Measurements from ENCODE around the gene LIN7B. TPM values are rescaled to one million over a fixed set of nuclear protein-coding genes. Genes with fewer than 3 reads are reported as not detected.

The LIN7B gene
- total and polyA plus RNA-seq, 2 of the 13 experiments (the other 11 are each of a cell fraction or from before 2014, with no cell fraction given): 5.3 to 7.6 TPM

DNA sequence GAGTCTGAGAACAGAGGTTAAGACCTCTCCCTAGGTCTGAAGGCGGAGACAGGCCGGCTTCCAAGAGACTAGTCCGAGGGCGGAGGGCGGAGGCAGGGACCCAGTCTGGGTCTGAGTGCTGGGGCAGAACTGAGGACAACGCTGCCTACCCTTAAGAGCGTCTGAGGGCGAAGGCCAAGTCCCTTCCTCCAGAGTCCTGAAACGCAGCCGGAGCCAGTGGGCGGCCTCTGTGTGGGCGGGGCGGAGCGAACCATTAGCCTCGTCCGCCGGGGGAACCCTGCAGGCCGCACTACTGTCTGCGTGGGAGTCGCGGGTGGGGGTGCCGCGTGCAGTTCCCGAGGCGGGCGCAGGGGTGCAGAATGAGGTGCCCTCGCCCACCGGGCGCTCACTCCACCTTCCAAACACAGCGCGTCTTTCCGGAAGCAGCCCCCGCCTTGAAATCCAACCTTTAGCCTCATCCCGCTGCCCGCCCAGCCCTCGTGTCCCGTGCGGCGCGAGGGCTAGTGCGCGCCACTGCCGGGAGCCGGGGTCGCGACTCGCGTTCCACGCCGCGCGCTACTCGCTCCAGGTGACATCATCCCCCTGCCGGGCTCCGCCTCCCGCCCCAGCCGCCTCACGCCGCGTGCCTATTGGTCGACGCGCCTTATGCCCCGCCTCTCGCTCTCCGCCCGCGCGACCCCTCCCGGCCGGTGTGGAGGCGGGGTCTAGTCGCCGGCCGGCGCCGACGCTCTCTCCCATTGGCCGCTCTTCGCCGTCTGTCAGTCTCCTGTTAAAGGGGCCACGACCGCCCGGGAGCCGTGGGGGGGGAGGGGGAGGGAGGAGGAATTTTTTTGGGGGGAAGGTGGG is 4.6 kb downstream of the LIN7B start, which contains the start of gene C19orf73 (continued):
- TF ChIP-seq, protein P1, sequence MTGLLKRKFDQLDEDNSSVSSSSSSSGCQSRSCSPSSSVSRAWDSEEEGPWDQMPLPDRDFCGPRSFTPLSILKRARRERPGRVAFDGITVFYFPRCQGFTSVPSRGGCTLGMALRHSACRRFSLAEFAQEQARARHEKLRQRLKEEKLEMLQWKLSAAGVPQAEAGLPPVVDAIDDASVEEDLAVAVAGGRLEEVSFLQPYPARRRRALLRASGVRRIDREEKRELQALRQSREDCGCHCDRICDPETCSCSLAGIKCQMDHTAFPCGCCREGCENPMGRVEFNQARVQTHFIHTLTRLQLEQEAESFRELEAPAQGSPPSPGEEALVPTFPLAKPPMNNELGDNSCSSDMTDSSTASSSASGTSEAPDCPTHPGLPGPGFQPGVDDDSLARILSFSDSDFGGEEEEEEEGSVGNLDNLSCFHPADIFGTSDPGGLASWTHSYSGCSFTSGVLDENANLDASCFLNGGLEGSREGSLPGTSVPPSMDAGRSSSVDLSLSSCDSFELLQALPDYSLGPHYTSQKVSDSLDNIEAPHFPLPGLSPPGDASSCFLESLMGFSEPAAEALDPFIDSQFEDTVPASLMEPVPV (CRISPR knock-in tag; IDR thresholded peaks at IDR 0.05): peak; percentile 82
- TF ChIP-seq ZNF761 (CRISPR knock-in tag; conservative IDR thresholded peaks at IDR 0.05) (peak; percentile 91), MAFF (IDR thresholded peaks at IDR 0.05; ENCODE audit: low read depth, low read length) (no peak), ATRX (CRISPR knock-in tag; IDR thresholded peaks at IDR 0.05; ENCODE audit: borderline replicate concordance) (no peak), JUND (CRISPR knock-in tag; IDR thresholded peaks at IDR 0.05) (peak; percentile 74), ZNF460 (CRISPR knock-in tag; IDR thresholded peaks at IDR 0.05; ENCODE audit: borderline replicate concordance) (no peak), ZNF841 (CRISPR knock-in tag; IDR thresholded peaks at IDR 0.05; ENCODE audit: borderline replicate concordance) (no peak), SMAD9 (CRISPR knock-in tag; IDR thresholded peaks at IDR 0.05) (no peak; the same call in 1 of the 2 replicates), SYNCRIP (IDR thresholded peaks at IDR 0.05; ENCODE audit: insufficient read depth, low read depth, low read length) (no peak), ZNF432 (CRISPR knock-in tag; IDR thresholded peaks at IDR 0.05; ENCODE audit: borderline replicate concordance) (no peak), ISL2 (CRISPR knock-in tag; IDR thresholded peaks at IDR 0.05) (peak; percentile 62; the same call in 1 of the 2 replicates)
- TF ChIP-seq, protein P2, sequence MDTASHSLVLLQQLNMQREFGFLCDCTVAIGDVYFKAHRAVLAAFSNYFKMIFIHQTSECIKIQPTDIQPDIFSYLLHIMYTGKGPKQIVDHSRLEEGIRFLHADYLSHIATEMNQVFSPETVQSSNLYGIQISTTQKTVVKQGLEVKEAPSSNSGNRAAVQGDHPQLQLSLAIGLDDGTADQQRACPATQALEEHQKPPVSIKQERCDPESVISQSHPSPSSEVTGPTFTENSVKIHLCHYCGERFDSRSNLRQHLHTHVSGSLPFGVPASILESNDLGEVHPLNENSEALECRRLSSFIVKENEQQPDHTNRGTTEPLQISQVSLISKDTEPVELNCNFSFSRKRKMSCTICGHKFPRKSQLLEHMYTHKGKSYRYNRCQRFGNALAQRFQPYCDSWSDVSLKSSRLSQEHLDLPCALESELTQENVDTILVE (CRISPR knock-in tag; IDR thresholded peaks at IDR 0.05): peak; percentile 26; the same call in 1 of the 2 replicates
- TF ChIP-seq, protein P3, sequence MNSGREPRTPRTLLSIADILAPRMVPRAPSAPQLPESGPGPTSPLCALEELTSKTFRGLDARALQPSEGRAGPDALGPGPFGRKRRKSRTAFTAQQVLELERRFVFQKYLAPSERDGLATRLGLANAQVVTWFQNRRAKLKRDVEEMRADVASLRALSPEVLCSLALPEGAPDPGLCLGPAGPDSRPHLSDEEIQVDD (CRISPR knock-in tag; IDR thresholded peaks at IDR 0.05; ENCODE audit: borderline replicate concordance): peak; percentile 61; the same call in 1 of the 2 replicates
- TF ChIP-seq, protein P4, sequence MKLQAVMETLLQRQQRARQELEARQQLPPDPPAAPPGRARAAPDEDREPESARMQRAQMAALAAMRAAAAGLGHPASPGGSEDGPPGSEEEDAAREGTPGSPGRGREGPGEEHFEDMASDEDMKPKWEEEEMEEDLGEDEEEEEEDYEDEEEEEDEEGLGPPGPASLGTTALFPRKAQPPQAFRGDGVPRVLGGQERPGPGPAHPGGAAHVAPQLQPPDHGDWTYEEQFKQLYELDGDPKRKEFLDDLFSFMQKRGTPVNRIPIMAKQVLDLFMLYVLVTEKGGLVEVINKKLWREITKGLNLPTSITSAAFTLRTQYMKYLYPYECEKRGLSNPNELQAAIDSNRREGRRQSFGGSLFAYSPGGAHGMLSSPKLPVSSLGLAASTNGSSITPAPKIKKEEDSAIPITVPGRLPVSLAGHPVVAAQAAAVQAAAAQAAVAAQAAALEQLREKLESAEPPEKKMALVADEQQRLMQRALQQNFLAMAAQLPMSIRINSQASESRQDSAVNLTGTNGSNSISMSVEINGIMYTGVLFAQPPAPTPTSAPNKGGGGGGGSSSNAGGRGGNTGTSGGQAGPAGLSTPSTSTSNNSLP (IDR thresholded peaks at IDR 0.05; ENCODE audit: low read depth, low read length): no peak
- TF ChIP-seq, protein P5, sequence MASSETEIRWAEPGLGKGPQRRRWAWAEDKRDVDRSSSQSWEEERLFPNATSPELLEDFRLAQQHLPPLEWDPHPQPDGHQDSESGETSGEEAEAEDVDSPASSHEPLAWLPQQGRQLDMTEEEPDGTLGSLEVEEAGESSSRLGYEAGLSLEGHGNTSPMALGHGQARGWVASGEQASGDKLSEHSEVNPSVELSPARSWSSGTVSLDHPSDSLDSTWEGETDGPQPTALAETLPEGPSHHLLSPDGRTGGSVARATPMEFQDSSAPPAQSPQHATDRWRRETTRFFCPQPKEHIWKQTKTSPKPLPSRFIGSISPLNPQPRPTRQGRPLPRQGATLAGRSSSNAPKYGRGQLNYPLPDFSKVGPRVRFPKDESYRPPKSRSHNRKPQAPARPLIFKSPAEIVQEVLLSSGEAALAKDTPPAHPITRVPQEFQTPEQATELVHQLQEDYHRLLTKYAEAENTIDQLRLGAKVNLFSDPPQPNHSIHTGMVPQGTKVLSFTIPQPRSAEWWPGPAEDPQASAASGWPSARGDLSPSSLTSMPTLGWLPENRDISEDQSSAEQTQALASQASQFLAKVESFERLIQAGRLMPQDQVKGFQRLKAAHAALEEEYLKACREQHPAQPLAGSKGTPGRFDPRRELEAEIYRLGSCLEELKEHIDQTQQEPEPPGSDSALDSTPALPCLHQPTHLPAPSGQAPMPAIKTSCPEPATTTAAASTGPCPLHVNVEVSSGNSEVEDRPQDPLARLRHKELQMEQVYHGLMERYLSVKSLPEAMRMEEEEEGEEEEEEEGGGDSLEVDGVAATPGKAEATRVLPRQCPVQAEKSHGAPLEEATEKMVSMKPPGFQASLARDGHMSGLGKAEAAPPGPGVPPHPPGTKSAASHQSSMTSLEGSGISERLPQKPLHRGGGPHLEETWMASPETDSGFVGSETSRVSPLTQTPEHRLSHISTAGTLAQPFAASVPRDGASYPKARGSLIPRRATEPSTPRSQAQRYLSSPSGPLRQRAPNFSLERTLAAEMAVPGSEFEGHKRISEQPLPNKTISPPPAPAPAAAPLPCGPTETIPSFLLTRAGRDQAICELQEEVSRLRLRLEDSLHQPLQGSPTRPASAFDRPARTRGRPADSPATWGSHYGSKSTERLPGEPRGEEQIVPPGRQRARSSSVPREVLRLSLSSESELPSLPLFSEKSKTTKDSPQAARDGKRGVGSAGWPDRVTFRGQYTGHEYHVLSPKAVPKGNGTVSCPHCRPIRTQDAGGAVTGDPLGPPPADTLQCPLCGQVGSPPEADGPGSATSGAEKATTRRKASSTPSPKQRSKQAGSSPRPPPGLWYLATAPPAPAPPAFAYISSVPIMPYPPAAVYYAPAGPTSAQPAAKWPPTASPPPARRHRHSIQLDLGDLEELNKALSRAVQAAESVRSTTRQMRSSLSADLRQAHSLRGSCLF (CRISPR knock-in tag; IDR thresholded peaks at IDR 0.05; ENCODE audit: borderline replicate concordance): no peak; the same call in 1 of the 2 replicates

All from HepG2 (cell line).